Stimulated activated naive B cell treated with anti-CD40 and anti-IgM and Interleukin-4, amounts not matched to agents 10 μg/mL and 1 μg/mL and 100 μg/mL, for 72 hours (primary cell): ENCODE data around the gene CCNJL.

ENCODE experiments used
- ATAC-seq, 2 donors: fragments of 150-1000 bp; cut with Tn5 transposase; replicated peaks; 2 replicates each; pipeline ENCODE4 v1.10.0; 2021; ENCODE audit warnings: moderate library complexity in 1 of 2
- DNase-seq: peaks from one replicate; pipeline ENCODE4 v3.0.0; 2021
- H3K27ac Mint-ChIP-seq: one replicate; pipeline ENCODE4 v1.8.0; 2022; ENCODE audit warnings: mild to moderate bottlenecking, mixed read lengths
- H3K27me3 Mint-ChIP-seq, 2 donors: one replicate each; pipeline ENCODE4 v1.8.0; 2022; ENCODE audit warnings: mixed read lengths in 2 of 2
- H3K36me3 Mint-ChIP-seq, 2 donors: one replicate each; pipeline ENCODE4 v1.8.0; 2022; ENCODE audit warnings: mixed read lengths in 2 of 2, mild to moderate bottlenecking in 1 of 2
- H3K4me1 Mint-ChIP-seq, 2 donors: one replicate each; pipeline ENCODE4 v1.8.0; 2022; ENCODE audit warnings: mixed read lengths in 2 of 2, mild to moderate bottlenecking in 1 of 2
- H3K4me3 Mint-ChIP-seq, 2 donors: one replicate each; pipeline ENCODE4 v1.8.0; 2022; ENCODE audit warnings: mild to moderate bottlenecking in 2 of 2, mixed read lengths in 2 of 2, moderate library complexity in 1 of 2
- H3K9me3 Mint-ChIP-seq, 2 donors: one replicate each; pipeline ENCODE4 v1.8.0; 2022; ENCODE audit warnings: mixed read lengths in 2 of 2, mild to moderate bottlenecking in 1 of 2

The CCNJL gene

DNA sequence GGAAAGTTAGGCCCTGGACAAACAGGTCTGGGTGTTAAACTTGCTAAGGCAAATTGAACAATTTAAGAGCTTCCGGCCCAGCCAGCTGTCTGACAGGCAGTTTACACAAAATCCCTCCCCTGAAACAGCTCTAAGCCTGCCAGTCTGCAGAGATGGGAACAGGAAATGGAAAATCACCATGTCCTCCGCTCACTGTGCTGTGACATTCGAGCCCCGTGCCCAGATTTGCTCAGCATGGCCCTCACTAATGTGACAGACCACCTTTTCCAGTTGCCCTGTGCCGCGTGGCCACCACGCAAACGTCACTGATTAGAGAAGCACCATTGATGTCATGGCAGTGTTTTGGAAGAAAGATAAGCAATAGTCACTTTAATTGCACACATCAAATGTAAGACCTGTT is 41.0 kb downstream of the CCNJL start:
- Mint-ChIP-seq H3K27ac (no peak overlapping the region), H3K9me3 (no peaks in the 10 kb centered on the region), H3K27me3 (no peaks in the 10 kb centered on the region), H3K4me3 (peak overlapping the region; percentile 48 to 77), H3K36me3 (no peaks in the 10 kb centered on the region), H3K4me1 (peaks cover 15 to 30% of the 10 kb centered on the region in 2 donors)
- DNase-seq: no peak
- peak; percentile 50 to 66 for ATAC-seq

DNA sequence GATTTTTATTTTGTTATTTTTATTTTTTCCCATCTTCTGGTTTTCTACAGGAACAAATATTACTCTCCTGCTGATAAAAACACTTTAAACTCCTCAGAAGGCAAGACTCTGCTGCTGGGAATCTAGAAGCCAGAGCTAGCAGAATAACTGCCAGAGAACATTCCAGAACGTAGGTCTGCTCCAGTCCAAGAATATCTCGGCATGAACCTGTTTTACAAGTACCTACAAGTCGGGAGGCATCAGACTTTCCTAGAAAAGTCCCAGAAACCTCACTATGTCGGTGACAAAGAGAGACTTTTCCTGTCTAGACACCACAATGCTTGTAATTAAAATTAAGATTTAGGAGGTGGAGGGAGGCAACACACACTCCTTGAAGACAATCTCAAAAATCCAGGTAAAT is 41.7 kb downstream of the CCNJL start:
- no peaks in the 10 kb centered on the region for H3K9me3 Mint-ChIP-seq
- no peak overlapping the region for H3K4me3 Mint-ChIP-seq
- no peaks in the 10 kb centered on the region for H3K36me3 Mint-ChIP-seq
- ATAC-seq: no peak
- H3K27me3 Mint-ChIP-seq: no peaks in the 10 kb centered on the region
- H3K27ac Mint-ChIP-seq: no peak overlapping the region
- no peak for DNase-seq
- peaks cover 17 to 30% of the 10 kb centered on the region in 2 donors for H3K4me1 Mint-ChIP-seq

DNA sequence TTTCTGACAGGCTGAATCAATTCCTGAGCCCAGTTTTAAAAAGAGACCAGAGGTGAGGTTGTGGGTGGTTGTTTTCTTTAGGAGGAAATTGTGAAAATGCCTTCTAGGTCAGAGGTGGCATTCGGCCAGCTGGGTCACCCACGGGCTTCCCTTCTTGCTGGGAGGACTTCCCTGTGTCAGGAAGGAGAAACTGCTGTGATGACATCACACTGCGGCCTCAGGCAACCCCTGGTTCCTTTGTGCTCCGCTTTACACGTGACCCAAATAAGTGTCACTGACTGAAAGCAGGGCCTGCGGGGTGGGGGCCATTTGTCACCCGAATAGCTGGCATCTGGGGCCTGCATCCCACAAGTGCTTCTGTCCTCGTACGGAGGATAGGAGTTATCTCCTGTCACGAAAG is 43.3 kb downstream of the CCNJL start:
- Mint-ChIP-seq H3K9me3 (no peaks in the 10 kb centered on the region), H3K27me3 (no peaks in the 10 kb centered on the region), H3K4me3 (no peak overlapping the region), H3K27ac (no peak overlapping the region), H3K36me3 (no peaks in the 10 kb centered on the region), H3K4me1 (peaks cover 13 to 30% of the 10 kb centered on the region in 2 donors)
- no peak for DNase-seq
- peak; percentile 41 to 57 for ATAC-seq

DNA sequence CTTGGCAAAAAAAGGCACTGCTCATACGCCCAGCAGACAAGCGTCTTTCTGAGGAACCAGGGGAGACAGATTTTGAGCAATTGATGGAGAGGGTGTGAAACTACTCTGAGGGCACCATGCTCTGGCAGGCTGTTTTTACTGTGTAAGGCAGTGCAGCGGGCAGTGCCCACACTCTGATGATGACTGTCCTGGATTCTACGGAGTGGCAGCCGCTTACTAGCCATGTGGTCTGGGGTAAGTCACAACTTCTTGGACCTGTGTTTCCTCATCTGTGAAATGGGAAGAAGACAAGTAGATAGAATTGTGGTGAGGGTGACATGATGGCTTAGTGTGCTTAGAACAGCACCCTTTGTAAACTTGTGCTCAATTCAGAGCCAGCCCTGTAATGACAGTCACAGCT is 44.2 kb downstream of the CCNJL start:
- H3K27ac Mint-ChIP-seq: no peak overlapping the region
- DNase-seq: no peak
- ATAC-seq: peak in 1 of 2 donors; percentile 35
- H3K9me3 Mint-ChIP-seq: no peaks in the 10 kb centered on the region
- no peak overlapping the region for H3K4me3 Mint-ChIP-seq
- no peaks in the 10 kb centered on the region for H3K36me3 Mint-ChIP-seq
- H3K4me1 Mint-ChIP-seq: peaks cover 15 to 35% of the 10 kb centered on the region in 2 donors
- peaks cover 0 to 4% of the 10 kb centered on the region in 2 donors for H3K27me3 Mint-ChIP-seq

DNA sequence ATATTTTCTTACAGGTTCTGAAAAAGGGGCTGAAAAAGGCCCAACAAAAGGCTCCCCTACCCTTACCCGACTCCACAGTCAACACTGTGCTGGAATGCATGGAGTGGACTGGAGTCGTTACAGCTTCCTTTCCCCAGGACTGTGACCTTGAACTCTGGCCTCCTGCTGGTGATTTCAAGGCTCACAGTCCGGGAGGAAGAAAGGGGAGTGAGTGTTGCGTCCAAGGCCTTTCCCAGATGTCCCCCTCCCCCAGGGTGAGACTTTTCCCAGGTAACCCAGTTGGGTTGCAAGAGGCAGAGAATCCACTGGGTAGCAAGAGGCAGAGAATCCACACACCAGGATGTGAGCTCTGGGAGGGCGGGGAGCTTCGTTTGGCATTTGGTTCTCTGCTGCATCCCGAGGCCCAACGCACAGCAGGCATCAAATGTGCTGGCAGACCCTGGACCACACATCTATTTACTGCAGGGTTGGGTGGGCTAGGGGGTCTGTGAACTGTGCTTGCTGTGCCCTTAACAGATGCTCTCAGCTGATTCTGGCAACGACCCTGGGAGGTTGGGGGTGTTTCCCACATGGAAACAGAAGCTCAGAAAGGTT is 45.5 kb downstream of the CCNJL start:
- Mint-ChIP-seq H3K4me3 (no peak overlapping the region), H3K27me3 (peaks cover 0 to 11% of the 10 kb centered on the region in 2 donors), H3K27ac (peak overlapping the region; percentile 25), H3K9me3 (no peaks in the 10 kb centered on the region), H3K36me3 (no peaks in the 10 kb centered on the region), H3K4me1 (peaks cover 26 to 42% of the 10 kb centered on the region in 2 donors)
- DNase-seq (no peak), ATAC-seq (no peak)

DNA sequence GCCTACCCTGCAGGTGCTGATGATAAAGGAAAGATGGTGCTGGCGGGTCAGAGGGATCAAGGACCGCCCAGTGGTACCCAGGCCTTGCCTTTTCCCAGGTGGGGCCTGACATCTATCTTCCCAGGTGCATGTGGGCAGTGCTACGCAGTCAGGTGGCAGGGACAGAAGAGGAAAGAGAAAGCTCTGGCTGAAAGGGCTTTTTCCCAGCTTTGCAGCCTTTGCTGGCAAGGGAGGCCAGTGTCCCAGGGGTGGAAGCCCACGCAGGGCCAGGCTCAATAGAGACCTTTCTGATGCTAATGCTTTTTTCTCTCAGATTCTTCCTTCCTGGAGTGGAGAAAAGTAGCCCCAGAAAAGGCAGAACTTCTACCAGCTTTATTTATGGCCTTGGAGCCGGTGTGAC is 46.3 kb downstream of the CCNJL start:
- Mint-ChIP-seq H3K9me3 (no peaks in the 10 kb centered on the region), H3K36me3 (no peaks in the 10 kb centered on the region), H3K27ac (no peak overlapping the region), H3K4me3 (no peak overlapping the region), H3K27me3 (peaks cover 0 to 15% of the 10 kb centered on the region in 2 donors), H3K4me1 (peaks cover 28 to 43% of the 10 kb centered on the region in 2 donors)
- DNase-seq (no peak), ATAC-seq (no peak)

DNA sequence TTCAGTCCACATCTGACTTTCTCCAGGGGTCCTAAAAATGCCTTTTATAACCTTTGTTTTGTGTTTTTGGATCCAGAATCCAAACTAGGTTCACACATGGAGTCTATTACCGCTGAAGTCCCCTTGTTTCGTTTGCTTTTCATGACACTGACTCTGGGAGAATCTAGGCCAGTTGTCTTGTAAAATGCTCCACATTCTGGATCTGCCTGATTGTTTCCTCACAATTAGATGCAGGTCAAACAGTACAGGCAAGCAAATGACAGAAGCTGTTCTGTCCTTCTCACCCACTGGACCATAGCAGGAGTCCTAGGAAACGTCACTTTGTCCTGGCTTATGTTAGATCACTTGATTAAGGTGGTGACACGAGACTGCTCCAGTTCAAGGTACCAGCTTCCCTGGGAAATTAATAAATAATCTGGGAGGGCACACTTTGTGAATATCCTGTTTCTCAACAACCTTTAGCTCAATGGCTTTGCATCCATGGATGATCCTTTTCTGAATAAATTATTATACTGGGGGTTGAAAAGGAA is 49.0 kb downstream of the CCNJL start:
- H3K9me3 Mint-ChIP-seq: no peaks in the 10 kb centered on the region
- no peaks in the 10 kb centered on the region for H3K36me3 Mint-ChIP-seq
- no peak for ATAC-seq
- H3K4me1 Mint-ChIP-seq: peaks cover 35 to 58% of the 10 kb centered on the region in 2 donors
- H3K27ac Mint-ChIP-seq: no peak overlapping the region
- no peak overlapping the region for H3K4me3 Mint-ChIP-seq
- DNase-seq: no peak
- H3K27me3 Mint-ChIP-seq: peaks cover 0 to 20% of the 10 kb centered on the region in 2 donors

DNA sequence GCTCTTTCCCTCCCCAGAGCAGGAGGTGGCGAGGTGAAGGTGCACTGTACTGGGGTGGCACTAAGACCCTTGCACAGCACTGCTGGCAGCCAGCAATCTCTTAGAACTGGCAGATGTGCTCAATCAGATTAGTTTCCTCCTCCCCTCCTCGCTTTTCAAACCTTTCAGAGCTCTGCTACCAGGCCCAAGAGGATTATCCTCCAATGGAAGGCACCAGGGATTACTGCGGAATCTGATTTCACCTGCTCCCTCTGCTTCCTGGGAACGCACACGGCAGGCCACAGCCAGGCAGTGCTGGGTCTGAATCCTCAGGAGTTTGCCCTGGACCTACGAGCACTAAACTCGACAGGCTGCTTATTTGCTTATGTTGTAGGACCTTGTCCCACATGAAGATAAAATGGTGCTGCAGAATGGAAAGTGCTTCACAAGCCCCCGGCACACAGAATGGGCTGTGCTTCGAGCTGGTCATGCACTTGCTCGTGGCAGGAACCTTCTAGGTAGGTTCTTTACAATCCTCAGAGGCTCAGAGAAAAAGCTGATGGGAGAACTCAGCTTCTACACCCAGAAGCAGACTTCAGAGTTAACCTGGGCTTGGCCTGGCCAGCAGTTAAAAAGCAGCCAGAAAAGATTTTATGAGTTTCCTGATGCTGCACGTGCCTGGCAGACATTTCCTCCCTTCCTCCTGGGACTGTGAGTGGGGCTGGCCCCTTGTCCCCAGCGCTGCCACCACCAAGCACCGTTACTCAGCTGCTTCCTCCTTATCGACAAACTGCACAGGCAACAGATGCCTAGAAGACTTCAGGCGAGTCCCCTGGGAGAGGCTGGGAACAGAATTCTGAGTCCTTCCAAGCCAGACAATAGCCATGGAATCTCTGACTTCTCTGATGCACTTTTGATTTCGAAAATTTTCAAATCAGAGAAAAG is 50.0 kb downstream of the CCNJL start:
- peak overlapping the region; percentile 62 for H3K27ac Mint-ChIP-seq
- no peak for DNase-seq
- peaks cover 0 to 20% of the 10 kb centered on the region in 2 donors for H3K27me3 Mint-ChIP-seq
- ATAC-seq: peak in 1 of 2 donors; percentile 15
- no peaks in the 10 kb centered on the region for H3K36me3 Mint-ChIP-seq
- no peaks in the 10 kb centered on the region for H3K9me3 Mint-ChIP-seq
- peaks cover 35 to 54% of the 10 kb centered on the region in 2 donors for H3K4me1 Mint-ChIP-seq
- peak overlapping the region in 1 of 2 donors; percentile 32 for H3K4me3 Mint-ChIP-seq

DNA sequence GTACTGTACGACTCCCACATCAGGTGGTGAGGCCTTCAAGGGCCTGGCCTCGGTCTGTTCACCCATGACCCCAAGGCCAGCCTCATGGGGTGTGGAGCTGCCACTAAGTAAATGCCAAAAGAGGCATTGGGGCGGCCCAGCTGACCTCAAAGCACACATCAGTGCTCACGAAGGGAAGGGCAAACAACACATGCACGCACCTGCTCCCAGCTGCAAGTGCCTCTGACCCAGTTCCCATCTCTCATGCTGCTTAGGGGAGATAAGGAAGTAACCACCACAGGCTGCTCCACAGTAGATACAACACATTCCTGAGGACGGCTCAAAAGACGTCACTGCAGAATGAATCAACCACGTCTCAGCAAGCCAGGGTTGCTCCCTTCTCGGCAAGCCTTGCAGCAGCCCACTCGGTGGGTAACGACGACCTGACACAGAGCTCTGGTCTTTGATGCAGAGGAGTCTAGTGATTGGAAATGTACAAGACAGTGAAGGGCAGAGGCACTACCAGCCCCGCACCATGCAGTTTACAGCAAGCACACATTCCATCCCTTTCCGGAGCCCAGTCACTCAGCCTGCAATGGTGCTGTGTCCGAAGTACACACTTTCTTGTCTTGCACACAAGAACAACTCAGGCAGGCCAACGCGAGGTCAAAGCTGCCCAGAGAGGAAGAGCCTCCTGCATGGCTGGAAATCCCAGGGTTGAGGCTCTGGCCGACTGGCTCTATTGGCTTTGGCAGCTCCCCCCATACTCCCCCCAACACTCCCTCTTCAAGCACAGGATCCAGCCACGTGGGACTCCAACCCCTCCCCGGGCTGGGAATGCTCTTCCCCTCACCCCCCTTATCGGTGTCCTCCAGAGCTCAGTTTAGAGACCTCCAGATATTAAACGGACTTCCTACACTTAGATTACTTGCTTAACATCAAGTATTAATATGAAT is 51.2 kb downstream of the CCNJL start:
- peak overlapping the region; percentile 90 for H3K27ac Mint-ChIP-seq
- no peaks in the 10 kb centered on the region for H3K9me3 Mint-ChIP-seq
- H3K4me1 Mint-ChIP-seq: peaks cover 35 to 54% of the 10 kb centered on the region in 2 donors
- DNase-seq (peak; percentile 76), ATAC-seq (peak; percentile 89 to 92)
- H3K36me3 Mint-ChIP-seq: no peaks in the 10 kb centered on the region
- peak overlapping the region; percentile 26 to 44 for H3K4me3 Mint-ChIP-seq
- peaks cover 0 to 20% of the 10 kb centered on the region in 2 donors for H3K27me3 Mint-ChIP-seq

DNA sequence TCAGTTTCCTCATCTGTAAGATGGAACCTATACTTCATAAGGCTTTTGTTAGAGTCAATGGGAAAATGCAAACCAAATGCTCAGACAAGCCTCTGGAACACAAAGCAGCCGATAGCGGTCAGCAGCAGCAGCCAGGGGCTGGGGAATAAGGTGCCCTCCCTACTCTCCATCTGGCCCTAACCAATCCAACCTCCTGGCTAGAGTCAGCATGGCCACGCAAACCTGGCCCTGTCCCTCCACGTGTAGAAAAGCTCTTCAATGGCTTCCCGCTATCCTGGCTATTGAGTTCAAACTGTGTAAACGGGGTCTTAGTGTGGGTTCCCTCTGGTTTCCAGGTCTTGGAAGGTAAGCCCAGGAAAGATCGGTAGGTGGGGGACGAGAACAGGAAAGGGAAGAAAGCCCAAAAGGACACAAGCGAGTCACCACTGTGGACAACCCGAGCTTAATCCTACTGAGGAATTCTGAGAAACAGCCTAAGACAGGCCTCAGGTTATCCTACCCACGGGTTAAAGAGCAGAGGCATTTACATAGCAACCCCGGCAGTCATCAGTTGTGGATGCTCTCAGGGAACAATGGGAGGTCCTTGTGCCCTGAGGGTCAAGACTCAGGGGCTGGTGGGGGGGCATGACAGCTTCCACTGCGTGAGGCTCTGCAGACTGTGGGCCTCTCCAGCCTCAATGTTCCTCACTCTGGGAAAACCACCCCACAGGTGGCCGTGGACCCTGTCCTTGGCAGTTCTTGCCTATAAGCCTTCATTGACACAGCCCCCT is 52.2 kb downstream of the CCNJL start:
- ATAC-seq: peak in 1 of 2 donors; percentile 3
- peaks cover 0 to 20% of the 10 kb centered on the region in 2 donors for H3K27me3 Mint-ChIP-seq
- no peak for DNase-seq
- H3K9me3 Mint-ChIP-seq: no peaks in the 10 kb centered on the region
- peak overlapping the region; percentile 90 for H3K27ac Mint-ChIP-seq
- peaks cover 33 to 54% of the 10 kb centered on the region in 2 donors for H3K4me1 Mint-ChIP-seq
- peak overlapping the region; percentile 26 to 44 for H3K4me3 Mint-ChIP-seq
- no peaks in the 10 kb centered on the region for H3K36me3 Mint-ChIP-seq

DNA sequence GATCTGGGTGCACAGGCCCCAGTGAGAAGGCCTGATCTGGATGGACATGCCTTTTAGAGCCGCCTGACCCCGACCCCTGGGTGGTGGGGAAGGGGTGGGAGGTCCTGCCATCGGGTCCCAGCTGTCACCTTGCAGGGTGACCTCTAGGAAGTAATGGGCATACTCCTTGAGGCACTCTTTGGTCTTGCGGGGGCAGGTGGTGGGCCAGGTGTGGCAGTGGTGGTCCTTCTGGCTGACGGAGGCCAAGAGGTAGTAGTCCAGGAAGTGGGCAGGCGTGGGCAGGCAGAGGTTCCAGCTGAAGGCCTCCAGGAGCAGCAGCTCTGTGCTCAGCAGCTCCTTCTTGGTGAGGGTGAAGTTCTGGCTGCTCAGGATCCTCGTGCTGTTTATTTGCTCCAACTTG is 53.0 kb downstream of the CCNJL start:
- H3K27me3 Mint-ChIP-seq: peaks cover 0 to 20% of the 10 kb centered on the region in 2 donors
- no peaks in the 10 kb centered on the region for H3K9me3 Mint-ChIP-seq
- H3K36me3 Mint-ChIP-seq: no peaks in the 10 kb centered on the region
- peaks cover 33 to 54% of the 10 kb centered on the region in 2 donors for H3K4me1 Mint-ChIP-seq
- no peak overlapping the region for H3K4me3 Mint-ChIP-seq
- peak overlapping the region; percentile 60 for H3K27ac Mint-ChIP-seq
- DNase-seq: no peak
- no peak for ATAC-seq

DNA sequence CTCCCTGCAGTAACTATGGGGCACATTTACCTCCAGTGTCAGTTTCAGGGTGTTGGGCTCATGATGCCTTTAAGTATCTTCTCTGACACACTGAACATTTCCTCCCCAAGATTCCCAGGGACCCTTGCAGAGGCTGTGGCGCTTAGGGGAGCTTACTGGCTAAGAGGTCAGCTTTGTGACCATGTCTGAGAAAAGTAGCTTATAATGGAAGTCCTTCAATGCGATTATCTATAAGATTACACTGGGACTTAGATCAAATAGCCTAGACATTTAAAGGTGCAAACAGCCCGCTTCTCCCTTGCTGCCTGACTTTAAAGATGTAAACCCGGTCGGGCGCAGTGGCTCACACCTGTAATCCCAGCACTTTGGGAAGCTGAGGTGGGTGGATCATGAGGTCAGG is 57.7 kb downstream of the CCNJL start:
- Mint-ChIP-seq H3K27ac (no peak overlapping the region), H3K4me3 (no peak overlapping the region), H3K36me3 (no peaks in the 10 kb centered on the region), H3K27me3 (no peaks in the 10 kb centered on the region), H3K9me3 (no peaks in the 10 kb centered on the region), H3K4me1 (peaks cover 8 to 16% of the 10 kb centered on the region in 2 donors)
- no peak for DNase-seq
- ATAC-seq: no peak

DNA sequence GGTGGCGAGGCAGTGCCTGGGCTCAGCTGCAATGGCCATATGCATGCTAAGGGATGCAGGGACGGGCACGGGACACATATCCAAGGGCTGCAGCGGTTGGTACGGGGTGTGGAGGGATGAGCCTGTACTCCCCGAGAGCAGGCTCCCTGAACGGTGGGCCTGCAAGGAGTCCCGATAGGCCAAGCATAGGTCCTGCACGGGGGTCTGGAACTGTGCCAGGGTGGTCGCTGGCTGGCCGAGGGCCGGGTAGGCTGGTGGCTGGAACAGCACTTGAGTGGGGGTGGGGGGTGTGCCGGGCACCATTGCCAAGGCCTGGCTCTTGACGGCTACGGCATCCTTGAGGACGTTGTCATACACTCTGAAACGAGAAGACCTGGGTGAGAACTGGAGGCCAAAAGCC is 58.9 kb downstream of the CCNJL start:
- Mint-ChIP-seq H3K4me1 (peaks cover 3 to 5% of the 10 kb centered on the region in 2 donors), H3K9me3 (no peaks in the 10 kb centered on the region), H3K27ac (no peak overlapping the region), H3K4me3 (no peak overlapping the region), H3K27me3 (no peaks in the 10 kb centered on the region), H3K36me3 (no peaks in the 10 kb centered on the region)
- no peak for DNase-seq
- no peak for ATAC-seq
